G401 (cell line): ENCODE measurements around the gene TEAD3. TPM values are rescaled to one million over a fixed set of nuclear protein-coding genes. Genes with fewer than 3 reads are reported as not detected.
"Not testable (repeated sequence)": the region's sequence is repeated elsewhere in the genome, so short reads cannot be mapped to it uniquely, and the experiment has no call there.

Experiments used
- DNase-seq: peaks from one replicate; pipeline ENCODE4 v3.0.0-alpha.2; 2015; ENCODE audit warnings: low spot score
- in situ Hi-C: cut with HindIII; loops from 2 replicates; pipeline ENCODE4 v1.10.0; 2016; ENCODE audit warnings: low sequenced_read_pairs, mixed read lengths
- total RNA-seq: library from RNA; depleted of rRNA; stranded (reverse); fragments of >200 nt; shearing (Covaris generic); gene quantifications from 2 replicates; pipeline ENCODE4 v1.2.3, GENCODE V29; 2014; rRNA removed

TEAD3 gene
- total RNA-seq = 15.6 and 19.4 TPM in 2 replicates

DNA sequence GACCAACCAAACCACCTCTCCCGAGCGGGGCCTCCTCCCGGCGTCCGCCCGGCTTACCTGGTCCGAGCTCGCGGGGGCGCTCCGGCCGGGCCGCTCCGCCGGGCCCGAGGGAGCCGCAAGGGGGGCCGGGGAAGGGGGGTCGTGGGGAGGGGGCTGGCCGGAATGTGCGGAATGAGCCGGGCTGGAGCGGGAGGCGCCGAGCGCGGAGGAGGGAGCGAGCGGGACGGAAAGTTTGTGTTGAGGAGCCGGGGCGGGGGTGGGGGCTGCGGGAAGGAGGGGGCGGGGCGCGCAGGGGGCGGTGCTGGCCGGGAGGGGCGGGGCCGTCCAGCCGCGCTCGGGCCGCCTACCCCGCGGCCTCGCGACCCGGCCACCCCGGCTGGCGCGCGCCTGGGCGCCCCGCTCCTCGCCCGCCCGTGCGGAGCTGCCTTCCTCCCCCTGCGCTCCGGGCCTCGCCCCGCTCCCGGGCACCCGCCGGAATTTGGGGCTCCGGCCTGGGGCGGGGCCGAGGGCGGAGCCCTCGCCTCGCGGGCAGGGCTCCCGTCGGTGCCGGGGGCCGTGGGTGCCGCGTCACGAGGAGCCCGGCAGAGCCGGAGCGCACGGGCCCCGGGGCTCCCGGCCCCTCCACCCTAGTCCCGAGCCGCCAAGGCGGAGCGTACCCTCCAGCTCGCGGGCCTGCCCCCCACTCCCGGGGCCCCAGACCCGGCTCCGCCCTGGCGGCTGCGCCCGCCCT, at the start of gene TEAD3:
TEAD3 (minus strand) TSS at position 239 of the 730 bp plus-strand sequence.
- DNase-seq = no peak
- in situ Hi-C loops = no loop called here

DNA sequence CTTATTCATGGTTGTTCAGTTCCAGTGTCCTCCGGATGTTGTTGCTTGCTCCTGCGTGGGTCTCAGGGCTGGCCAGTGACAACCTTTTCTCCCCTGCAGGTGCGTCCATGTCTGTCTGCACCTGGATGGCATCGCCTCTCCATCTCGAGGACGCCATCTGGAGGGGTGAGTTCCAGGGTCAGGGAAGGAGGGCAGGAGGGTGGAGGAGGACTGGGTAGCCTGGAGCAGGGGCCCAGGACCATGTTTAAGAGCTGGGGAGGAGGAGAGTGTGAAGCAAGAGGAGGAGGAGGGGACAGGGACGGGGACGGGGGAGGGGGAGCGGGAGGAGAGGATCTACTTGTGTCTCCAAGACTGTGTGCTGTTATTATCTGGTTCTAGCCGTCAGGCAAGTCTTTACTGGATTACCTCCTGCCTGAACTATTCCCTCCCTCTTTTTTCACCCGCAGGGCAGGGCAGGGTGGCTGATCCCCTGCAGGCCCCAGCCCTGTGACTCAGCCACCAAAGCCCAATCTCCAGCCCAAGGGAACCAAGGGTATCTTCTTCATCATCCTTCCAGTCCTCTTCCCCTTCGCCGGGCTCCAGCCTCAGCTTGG, 48.0 kb upstream of the TEAD3 start:
- in situ Hi-C loops = no loop called here
- no peak for DNase-seq

DNA sequence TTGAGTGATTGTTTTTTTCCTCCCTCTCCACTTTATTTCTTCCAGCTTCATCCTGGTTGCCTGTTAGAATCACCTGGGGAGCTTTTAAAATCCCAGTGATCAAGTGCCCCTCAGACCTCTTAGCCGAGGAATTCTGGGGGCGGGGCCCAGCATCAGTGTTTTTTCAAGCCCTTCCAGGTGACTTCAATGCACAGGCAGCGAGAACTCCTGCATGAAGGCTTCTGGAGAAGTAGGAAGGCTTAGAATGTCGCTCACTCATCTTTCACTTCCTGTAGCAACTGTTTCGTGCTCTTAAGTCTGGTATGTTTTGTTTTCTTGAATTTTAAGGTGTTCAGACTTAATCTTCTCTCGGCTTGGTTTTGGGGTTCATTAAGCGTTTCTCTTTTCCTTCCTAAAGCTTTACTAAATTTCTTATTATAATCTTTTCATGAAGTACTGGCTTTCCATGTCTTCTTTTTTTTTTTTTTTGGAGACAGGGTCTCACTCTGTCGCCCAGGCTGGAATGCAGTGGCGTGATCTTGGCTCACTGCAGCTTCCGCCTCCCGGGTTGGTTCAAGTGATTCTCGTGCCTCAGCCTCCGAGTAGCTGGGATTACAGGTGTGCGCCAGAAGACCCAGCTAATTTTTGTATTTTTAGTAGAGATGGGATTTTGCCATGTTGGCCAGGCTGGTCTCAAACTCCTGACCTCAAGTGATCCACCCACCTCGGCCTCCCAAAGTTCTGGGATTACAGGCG, 46.7 kb upstream of the TEAD3 start:
- in situ Hi-C loops = no loop called here
- no peak for DNase-seq

DNA sequence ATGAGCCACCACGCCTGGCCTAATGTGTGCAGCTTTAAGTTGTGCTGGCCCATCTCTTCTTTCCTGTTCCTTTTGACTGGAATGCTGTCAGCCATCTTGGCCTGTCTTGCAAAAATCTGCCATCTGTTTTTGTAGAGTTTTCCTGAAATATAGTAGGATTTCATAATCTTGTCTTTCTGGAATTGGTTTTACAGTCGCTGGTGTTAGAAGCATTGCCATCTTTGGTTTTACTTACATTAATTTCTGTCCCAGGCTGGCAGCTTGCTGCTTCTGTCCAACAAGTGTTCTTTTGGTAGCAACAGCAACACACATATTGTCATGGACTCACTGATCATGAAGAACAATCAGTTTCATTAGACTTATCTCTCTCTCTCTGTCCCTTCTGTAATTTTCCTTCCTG, 45.0 kb upstream of the TEAD3 start:
- in situ Hi-C loops = no loop called here
- no peak for DNase-seq

DNA sequence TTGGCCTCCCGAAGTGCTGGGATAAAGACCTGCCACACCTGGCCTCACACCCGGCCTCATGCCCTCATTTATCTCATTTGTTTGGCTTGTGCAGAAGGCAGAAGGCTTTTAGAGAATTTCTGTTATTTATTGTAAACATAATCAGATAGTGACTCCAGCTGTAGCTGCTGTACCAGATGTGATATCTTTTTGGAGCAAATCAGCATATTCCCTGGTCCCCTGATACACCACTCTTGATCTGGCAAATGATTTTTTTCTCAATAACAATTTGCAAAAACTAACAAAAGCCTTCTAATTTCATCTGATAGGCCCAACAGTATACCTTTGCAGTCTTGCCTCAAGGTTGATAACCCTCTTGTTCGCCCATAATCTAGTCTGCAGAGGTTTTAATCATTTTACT, 42.3 kb upstream of the TEAD3 start:
- in situ Hi-C loops = no loop called here
- no peak for DNase-seq

DNA sequence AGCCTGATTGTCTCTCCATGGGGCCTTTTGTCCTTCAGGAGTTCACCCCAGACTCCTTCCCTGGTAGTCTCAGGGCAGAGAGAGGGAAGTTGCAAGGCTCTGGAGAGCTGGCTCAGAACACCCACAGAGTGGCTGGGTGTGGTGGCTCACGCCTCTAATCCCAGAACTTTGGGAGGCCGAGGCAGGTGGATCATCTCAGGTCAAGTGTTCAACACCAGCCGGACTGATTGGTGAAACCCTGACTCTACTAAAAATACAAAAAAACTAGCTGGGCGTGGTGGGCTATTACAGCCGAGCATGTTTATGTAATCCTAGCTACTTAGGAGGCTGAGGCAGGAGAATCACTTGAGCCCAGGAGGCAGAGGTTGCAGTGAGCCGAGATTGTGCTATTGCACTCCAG, 39.0 kb upstream of the TEAD3 start:
- DNase-seq, in situ Hi-C loops: not testable (repeated sequence)

DNA sequence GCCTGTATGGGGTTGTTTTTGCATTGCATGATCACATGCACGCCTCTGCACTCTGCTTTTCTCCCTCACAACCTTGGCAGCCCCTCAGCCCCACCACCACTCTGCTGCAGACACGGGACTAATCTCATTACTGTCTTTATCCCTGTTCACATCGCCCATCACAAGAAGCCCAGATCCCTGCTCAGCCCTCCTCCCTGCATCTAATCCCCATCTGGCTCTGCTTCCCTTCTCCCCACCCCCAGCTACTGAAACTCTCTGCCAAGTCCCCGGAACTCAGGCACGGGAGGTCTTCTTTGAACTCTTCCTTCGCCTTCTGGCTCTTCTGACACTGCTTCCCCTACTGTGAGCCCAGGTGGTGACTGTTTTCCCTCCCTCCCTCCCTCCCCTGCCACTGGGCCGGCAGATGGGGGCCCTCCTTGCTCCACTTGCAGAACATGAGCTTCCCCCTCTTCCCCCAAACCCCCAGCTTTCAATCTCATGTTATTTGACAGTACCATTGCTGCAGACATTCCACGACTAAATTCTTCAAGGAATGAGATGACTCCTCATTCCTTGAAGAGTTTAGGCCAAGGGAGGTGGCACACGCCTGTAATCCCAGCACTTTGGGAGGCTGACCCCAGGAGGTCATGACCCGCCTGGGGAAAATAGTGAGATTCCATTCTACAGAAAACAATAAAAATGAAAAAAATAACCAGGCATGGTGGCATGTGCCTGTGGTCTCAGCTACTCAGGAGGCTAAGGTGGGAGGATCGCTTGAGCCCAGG, 37.7 kb upstream of the TEAD3 start:
- in situ Hi-C loops = no loop called here
- DNase-seq = no peak

DNA sequence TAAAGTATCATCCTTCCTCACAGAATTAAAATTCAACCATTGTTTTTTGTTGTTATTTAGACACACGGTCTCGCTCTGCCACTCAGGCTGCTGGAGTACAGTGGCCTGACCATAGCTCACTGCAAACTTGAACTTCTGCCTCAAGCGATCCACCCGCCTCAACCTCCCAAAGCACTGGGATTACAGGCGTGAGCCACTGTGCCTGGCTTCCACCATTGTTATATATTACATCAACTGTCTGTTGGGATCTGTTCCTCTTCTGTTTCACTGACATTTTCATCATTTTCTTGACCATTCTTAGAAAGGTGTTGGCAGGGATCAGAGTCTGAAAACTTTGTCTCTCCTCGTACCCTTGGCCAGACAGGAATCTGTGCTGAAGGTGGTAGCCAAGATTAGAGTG, 37.1 kb upstream of the TEAD3 start:
- DNase-seq = no peak
- in situ Hi-C loops = no loop called here

DNA sequence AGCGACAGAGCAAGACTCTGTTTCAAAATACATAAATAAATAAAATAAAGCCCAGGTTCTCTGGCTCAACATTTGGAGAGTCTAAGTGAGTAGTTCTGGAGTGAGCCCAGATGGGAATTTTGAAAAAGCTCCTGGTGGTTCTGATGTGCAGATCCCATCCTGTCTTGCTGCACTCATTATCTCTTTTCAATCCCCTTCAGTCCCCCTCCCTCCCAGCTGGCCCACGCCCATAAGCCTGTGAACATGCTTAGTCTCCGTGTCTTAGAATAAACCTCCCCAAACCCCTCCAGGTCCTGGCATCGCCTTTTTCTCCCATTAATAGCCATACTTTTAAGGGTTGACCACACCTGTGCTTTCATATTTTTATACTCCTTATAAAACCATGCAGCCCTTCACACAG, 35.2 kb upstream of the TEAD3 start:
- no peak for DNase-seq
- in situ Hi-C loops = no loop called here

DNA sequence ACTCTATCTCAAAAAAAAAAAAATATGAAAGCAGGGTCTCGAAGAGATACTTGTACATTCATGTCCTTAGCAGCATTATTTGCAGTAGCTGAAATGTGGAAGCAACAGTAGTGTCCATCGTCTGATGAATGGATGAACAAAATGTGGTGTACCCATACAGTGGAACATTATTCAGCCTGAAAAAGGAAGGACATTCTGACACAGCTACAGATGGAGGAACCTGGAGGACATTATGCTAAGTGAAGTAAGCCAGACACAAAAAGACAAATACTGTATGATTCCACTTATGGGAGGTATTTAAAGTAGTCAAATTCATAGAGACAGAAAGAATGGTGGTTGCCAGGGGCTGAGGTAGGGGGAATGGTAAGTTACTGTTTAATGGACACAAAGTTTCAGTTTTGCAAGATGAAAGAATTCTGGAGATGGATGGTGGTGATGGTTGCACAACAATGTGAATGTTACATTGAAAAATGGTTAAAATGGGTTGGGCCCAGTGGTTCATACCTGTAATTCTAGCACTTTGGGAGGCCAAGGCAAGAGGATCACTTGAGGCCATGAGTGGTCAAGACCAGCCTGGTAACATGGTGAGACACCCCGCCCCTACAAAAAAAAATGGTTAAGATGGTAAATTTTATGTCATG, 27.6 kb upstream of the TEAD3 start:
- no peak for DNase-seq
- in situ Hi-C loops = no loop called here

DNA sequence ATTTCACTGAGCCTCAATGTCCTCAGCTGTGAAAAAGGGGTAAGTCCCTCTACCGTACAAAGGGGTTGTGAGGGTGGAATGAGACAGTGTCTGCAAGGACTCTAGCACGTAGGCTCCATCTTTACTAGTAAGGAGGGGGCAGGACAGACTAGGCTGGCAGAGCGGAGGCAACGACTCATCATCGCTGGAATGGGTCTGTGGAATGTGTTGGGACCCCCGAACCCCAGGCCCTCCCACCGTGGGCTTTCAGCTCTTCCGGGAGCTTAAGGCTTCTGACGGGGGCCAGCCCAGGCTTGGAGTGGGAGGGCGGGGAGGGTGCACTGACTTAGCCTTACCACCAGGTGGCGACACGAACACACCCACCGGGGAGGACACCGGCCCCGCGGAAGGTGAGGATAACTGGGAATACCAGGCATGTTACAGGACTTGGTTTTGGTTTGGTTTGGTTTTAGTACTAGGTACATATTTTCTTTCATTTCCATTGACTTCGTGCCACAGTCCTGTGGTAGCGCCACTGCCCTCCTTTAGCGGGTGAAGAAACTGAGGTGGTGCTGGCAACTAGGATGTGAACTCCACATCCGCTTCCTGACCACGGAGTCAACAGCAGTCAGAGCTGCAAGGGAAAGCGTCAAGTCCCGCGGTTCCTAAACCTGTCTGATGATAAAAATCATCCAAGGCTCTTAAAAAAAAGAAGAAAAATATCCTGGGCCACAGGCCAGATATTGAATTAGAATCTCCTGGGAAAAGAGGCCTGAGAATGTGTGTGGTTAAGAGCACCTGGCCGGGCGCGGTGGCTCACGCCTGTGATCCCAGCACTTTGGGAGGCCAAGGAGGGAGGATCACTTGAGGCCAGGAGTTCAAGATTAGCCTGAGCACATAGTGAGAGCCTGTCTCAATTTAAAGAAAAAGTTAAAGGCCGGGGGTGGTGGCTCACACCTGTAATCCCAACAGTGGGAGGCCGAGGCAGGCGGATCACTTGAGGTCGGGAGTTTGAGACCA, 26.1 kb upstream of the TEAD3 start:
- in situ Hi-C loops = no loop called here
- peak; percentile 29 for DNase-seq

DNA sequence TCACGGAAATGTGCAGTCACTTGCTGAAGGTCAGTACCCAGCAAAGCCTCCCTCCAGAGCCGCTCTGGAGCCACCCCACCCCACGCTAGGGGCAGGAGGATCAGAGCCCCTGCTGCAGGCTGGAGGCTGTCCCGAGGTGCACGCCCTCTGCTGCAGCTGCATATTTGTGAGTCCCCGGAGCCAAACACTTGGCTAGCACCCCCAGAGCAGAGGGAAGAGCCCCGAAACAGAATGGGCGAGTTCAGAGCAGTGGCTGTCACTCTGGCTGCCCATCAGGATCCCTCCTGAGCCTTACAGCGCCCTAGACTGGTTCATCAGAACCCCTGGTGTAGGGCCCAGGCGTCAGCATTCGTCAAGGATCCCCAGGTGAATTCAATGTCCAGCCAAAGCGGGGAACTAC, 25.3 kb upstream of the TEAD3 start:
- in situ Hi-C loops = no loop called here
- DNase-seq = no peak

DNA sequence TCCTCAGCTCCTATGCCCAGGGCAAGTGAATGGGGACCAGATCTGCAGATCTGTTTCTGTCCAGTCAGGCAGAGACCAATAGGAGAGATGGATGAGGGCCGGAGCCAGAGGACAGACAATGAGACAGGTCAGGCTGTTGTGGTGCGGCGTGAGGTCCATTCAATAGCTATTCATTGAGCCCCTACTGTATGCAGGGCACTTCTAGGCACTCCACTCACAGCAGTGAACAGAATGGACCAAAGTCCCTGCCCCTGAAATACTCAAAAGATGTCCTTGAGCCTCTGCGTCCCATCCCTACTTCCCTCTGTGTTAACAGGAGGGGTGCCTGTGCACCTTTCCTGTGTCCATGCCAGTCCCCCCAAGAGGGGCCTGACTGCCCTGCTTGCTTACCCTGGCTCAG, 24.4 kb upstream of the TEAD3 start:
- no peak for DNase-seq
- in situ Hi-C loops = no loop called here

DNA sequence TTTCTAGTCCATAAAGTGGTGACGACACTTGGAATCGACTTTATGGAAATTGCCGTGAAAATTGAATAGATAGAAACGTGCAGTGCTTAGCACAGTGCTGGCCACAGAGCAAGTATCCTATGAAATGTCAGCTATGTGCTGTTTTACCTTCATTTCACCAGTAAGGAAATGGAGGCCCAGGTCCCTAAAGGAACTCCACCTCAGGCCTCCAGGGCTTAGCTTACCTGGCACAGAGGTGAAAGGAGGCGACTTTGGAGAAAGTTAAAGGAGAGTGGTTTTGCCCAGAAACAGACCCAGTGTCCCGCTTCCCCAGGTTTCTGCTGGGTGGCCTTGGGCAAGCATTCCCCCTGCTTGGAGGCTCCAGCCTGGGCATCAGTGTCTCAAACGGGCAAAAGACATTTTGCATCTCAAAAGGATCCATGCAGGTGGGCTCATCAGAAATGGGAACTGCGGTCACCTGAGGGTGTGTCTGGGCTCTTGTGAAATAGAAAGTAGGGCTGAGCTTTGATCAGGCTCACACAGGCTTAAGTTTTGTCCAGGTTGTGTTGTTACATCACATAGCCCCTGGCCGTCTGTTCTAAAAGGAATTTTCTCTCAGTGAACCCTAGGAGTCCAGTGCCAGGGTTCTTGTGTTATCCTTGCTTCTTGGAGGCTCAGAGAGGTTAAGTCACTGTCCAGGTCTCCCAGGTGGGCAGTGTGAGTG, 22.6 kb upstream of the TEAD3 start:
- in situ Hi-C loops = no loop called here
- no peak for DNase-seq

DNA sequence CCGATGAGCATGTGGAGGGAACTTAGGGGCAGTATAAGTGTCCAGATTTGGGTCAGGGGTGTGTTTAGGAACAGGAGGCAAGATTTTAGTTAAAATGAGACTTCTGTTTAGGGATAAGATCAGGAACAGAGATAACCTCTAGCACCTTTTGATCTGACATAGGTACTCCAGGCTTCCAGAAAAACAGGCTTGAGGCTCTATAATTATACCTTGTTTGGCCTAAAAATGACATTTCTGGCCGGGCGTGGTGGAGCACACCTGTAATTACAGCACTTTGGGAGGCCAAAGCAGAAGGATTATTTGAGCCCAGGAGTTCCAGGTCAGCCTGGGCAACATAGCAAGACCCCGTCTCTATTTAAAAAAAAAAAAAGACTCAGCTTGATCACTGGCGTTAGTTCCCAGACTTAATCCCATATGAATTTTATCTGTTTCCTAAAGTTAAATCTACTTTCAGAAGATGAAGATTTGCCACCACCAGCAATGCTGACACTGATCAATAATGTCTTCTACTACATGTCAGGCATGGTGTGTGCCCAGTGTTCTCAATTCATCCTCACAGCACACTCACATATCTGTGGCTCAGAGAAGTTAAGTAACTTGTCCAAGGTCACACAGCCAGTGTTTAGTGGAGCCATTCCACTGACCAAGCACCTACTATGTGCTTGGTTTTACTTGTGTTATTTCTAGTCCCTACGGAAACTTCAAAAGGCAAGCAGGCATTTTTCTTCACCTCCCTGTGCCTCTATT, 21.9 kb upstream of the TEAD3 start:
- no peak for DNase-seq
- in situ Hi-C loops = no loop called here

DNA sequence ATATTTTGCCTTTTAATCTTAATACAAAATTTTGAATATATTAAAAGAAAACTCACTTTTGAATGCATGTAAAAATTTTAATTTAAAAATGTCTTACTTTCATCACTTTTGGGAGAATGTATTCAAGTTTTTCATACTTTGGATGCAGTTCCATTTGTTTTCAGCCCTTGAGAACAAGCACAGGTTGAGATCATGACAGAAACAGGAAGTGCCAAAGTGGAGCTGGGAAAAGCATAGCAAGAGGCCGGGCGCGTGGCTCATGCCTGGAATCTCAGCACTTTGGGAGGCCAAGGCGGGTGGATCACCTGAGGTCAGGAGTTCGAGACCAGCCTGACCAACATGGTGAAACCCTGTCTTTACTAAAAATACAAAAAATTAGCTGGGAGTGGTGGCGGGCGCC, 21.1 kb upstream of the TEAD3 start:
- in situ Hi-C loops = not testable (repeated sequence)

DNA sequence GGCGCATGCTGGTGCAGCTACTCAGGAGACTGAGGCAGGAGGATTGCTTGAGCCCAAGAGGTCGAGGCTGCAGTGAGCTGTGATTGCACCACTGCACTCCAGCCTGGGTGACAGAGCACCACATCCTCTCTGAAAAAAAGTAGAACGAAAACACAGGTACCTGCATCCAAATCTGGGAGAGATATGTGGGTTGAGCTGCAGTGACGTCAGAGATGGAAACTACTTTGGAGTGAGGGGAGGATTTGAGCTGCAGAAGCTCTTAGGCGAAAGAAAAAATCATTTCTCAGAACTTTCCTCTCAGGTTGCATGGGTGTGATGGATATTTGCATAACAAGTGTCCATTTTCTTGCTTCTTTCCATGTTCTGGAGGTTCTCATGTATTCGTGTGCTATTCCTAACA, 19.8 kb upstream of the TEAD3 start:
- in situ Hi-C loops = no loop called here
- no peak for DNase-seq

More for the DNA sequence above, 21.1 kb upstream of the TEAD3 start:
- not testable (repeated sequence) for DNase-seq
